ENCODE data around the gene SORCS2. TPM values are rescaled to one million over a fixed set of nuclear protein-coding genes. Genes with fewer than 3 reads are reported as not detected.

Gene SORCS2
- total RNA-seq, 2 donors from 2014 or later, result 0.25 TPM; not detected in 1

GRCh38 chr4:7781993-7782392 is 589.7 kb downstream of the SORCS2 start:
- H3K36me3 Mint-ChIP-seq, result peaks cover 0 to 13% of the 10 kb centered on the region in 2 donors
- DNase-seq (ENCODE audit: low spot score in 2 of 2) (no peak), ATAC-seq (no peak)
- H3K9me3 Mint-ChIP-seq, result no peaks in the 10 kb centered on the region
- H3K27ac Mint-ChIP-seq, result peak overlapping the region; percentile 39 to 72

DNA sequence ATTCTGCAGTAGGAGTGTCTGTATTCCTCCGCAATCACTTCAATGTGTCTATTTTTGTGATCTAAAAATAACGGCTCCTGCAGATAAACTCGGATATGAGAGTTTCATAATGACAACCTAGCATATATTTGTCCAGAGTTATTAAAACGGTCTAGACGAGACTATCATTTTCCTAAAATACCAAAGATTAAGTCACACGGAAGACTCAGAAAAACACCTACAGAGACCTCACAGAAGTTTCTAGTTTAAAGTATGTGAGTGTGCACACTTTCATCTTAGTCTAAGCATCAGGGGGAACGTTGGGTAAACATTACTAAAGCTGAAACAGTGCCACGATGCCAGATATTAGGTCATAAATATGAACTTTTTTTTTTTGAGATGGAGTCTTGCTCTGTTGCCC is 590.4 kb downstream of the SORCS2 start:
- Mint-ChIP-seq H3K36me3 (peaks cover 0 to 10% of the 10 kb centered on the region in 2 donors), H3K27ac (peak overlapping the region; percentile 2 to 39), H3K9me3 (no peaks in the 10 kb centered on the region)
- DNase-seq (ENCODE audit: low spot score in 2 of 2) (no peak), ATAC-seq (no peak)

DNA sequence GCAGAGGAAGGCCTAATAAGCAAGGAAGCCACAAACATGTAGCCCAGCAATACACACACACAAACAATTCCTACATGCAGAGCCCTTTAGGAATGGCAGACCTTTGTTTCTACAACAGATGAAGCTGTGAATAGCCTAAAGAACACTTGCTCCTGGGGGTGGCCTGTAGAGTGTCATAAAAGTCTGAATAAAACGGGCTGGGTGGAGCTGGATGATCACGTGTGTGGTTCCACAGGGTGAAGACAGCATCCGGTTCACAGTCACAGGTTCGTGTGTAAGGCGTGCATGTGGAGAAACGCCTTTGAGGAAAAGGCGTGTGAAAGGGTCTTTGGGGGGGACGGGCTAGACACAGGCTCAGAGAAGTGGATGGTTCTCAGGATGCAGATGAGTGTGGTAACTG is 591.2 kb downstream of the SORCS2 start:
- ATAC-seq, result no peak

GRCh38 chr4:7784131-7784870 is 592.0 kb downstream of the SORCS2 start:
- ATAC-seq (no peak), DNase-seq (ENCODE audit: low spot score in 2 of 2) (no peak)
- H3K9me3 Mint-ChIP-seq, result no peaks in the 10 kb centered on the region
- H3K27ac Mint-ChIP-seq, result peak overlapping the region; percentile 37 to 81
- H3K36me3 Mint-ChIP-seq, result no peaks in the 10 kb centered on the region

More for the DNA sequence above, 591.2 kb downstream of the SORCS2 start:
- H3K36me3 Mint-ChIP-seq, result peaks cover 0 to 3% of the 10 kb centered on the region in 2 donors
- no peaks in the 10 kb centered on the region for H3K9me3 Mint-ChIP-seq
- H3K27ac Mint-ChIP-seq, result peak overlapping the region in 1 of 2 donors; percentile 81
- no peak for DNase-seq (ENCODE audit: low spot score in 2 of 2)

GRCh38 chr4:7785017-7785416 is 592.7 kb downstream of the SORCS2 start:
- no peak for DNase-seq (ENCODE audit: low spot score in 2 of 2)
- Mint-ChIP-seq H3K36me3 (no peaks in the 10 kb centered on the region), H3K9me3 (no peaks in the 10 kb centered on the region), H3K27ac (peak overlapping the region; percentile 37 to 60)
- peak; percentile 21 to 30 for ATAC-seq

- DNase-seq (ENCODE audit: low spot score in 2 of 2), result no peak
- H3K36me3 Mint-ChIP-seq, result peaks cover 0 to 2% of the 10 kb centered on the region in 2 donors
- no peak for ATAC-seq
- H3K27ac Mint-ChIP-seq, result peak overlapping the region in 1 of 2 donors; percentile 46
- no peaks in the 10 kb centered on the region for H3K9me3 Mint-ChIP-seq
These were observed 593.7 kb downstream of the SORCS2 start for GRCh38 chr4:7786040-7786439.

GRCh38 chr4:7786517-7786916 is 594.2 kb downstream of the SORCS2 start:
- ATAC-seq, result no peak
- no peak for DNase-seq (ENCODE audit: low spot score in 2 of 2)
- peak overlapping the region in 1 of 2 donors; percentile 36 for H3K27ac Mint-ChIP-seq
- peaks cover 0 to 4% of the 10 kb centered on the region in 2 donors for H3K36me3 Mint-ChIP-seq
- no peaks in the 10 kb centered on the region for H3K9me3 Mint-ChIP-seq

- DNase-seq (ENCODE audit: low spot score in 2 of 2) (no peak), ATAC-seq (no peak)
- H3K9me3 Mint-ChIP-seq, result no peaks in the 10 kb centered on the region
- H3K36me3 Mint-ChIP-seq, result peaks cover 0 to 6% of the 10 kb centered on the region in 2 donors
- H3K27ac Mint-ChIP-seq, result peak overlapping the region in 1 of 2 donors; percentile 36
These were observed 594.7 kb downstream of the SORCS2 start for GRCh38 chr4:7787067-7787466.

GRCh38 chr4:7787681-7788141 is 595.4 kb downstream of the SORCS2 start:
- ATAC-seq, result no peak
- no peak overlapping the region for H3K27ac Mint-ChIP-seq

DNA sequence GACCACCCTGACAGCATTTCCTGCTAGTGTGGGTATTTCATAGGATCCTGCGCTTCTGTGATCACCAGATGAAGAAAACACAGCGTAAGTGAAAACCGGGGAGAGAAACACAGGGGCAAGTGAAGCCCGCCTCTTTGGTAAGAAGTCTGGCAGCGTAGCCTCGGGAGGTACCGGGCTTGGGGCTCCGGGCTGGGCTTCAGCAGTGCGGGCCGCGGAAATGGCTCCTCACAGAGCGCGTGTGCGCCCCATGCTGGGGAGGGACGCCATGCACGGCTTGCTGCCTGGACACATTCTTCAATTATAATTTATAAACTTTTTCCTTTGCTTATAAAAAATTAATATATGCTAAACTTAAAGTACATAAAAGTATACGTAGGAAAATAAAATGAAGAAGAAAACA is 595.9 kb downstream of the SORCS2 start:
- no peak overlapping the region for H3K27ac Mint-ChIP-seq
- no peak for ATAC-seq
- H3K9me3 Mint-ChIP-seq, result no peaks in the 10 kb centered on the region
- no peak for DNase-seq (ENCODE audit: low spot score in 2 of 2)
- H3K36me3 Mint-ChIP-seq, result peaks cover 0 to 10% of the 10 kb centered on the region in 2 donors

More at GRCh38 chr4:7787681-7788141, 595.4 kb downstream of the SORCS2 start:
- no peak for DNase-seq (ENCODE audit: low spot score in 2 of 2)
- Mint-ChIP-seq H3K9me3 (no peaks in the 10 kb centered on the region), H3K36me3 (peaks cover 0 to 10% of the 10 kb centered on the region in 2 donors)

DNA sequence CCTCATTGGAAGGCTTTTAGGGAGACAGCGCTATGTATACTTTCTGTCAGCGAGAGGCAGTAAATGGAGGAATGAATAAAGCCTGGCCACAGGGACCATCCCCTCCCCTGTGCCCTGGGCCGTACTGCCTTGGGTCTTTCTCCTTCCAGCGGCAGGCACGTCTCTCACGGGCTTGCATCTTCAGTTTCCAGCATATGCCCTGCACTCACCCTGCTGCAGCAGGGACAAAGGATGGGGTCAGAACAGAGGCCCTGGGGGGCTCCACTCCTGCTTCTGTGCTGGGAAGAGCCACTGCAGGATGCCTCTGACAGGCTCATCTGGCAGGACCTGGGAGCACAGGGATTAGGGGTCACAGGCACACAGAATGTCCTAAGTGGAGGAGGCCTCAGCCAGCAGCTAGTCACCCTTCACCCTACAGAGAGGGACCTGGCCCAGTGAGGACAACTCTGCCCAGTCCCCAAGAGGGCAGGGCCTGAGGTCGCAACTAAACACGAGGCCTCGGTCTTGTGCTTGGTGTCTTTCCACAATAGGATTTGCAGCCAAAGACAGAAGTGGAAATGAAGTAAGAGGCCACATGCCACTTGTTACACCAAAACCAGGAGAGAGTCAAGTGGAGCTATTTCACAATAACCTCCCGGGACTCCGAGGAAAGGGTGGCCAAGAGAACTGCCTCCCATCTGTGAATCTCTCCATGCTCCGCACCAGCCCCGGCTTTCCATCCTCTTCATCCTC is 596.5 kb downstream of the SORCS2 start:
- DNase-seq (ENCODE audit: low spot score in 2 of 2), result no peak
- H3K27ac Mint-ChIP-seq, result no peak overlapping the region
- no peaks in the 10 kb centered on the region for H3K9me3 Mint-ChIP-seq
- H3K36me3 Mint-ChIP-seq, result peaks cover 0 to 10% of the 10 kb centered on the region in 2 donors
- ATAC-seq, result no peak

- Mint-ChIP-seq H3K36me3 (peaks cover 0 to 10% of the 10 kb centered on the region in 2 donors), H3K9me3 (no peaks in the 10 kb centered on the region), H3K27ac (peak overlapping the region in 1 of 2 donors; percentile 40)
- no peak for DNase-seq (ENCODE audit: low spot score in 2 of 2)
- ATAC-seq, result no peak
These were observed 597.7 kb downstream of the SORCS2 start for GRCh38 chr4:7790023-7790422.

DNA sequence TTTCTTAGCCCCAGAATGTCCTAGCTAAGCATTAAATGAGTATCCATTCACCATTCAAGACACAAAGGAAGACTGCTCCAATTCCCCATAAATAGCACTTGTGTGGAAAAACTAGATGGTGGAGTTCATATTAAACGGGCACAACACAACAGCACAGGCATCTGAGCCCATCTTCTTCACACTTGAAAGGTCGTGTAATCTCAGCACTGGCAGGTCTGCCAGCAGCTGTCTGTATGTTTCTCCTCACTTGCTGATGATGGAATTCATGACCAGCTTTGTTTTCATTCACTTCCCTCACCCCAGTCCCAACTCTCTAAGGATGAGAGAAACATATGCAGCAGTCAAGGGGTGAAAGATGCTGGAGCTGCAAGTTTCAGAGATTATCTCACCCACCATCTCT is 598.7 kb downstream of the SORCS2 start:
- Mint-ChIP-seq H3K36me3 (peaks cover 0 to 10% of the 10 kb centered on the region in 2 donors), H3K27ac (no peak overlapping the region), H3K9me3 (no peaks in the 10 kb centered on the region)
- DNase-seq (ENCODE audit: low spot score in 2 of 2) (no peak), ATAC-seq (no peak)

Other genes starting within 250 kb of the SORCS2 start
- gene TADA2B, start 149.2 kb upstream of the SORCS2 start, total RNA-seq, result 10 to 100 TPM; 11.8 to 12.7 TPM
- gene GRPEL1, start 124.5 kb upstream of the SORCS2 start, total RNA-seq, result 10 to 100 TPM; 60.7 to 81.9 TPM
- gene PSAPL1, start 242.4 kb downstream of the SORCS2 start, total RNA-seq, result not detected

All from activated naive CD4-positive, alpha-beta T cell treated with anti-CD3 and anti-CD28 coated beads, Interleukin-2, amount 50 U/mL, for 72 hours (primary cell).